Measurements from ENCODE around the gene ACRV1.

DNA sequence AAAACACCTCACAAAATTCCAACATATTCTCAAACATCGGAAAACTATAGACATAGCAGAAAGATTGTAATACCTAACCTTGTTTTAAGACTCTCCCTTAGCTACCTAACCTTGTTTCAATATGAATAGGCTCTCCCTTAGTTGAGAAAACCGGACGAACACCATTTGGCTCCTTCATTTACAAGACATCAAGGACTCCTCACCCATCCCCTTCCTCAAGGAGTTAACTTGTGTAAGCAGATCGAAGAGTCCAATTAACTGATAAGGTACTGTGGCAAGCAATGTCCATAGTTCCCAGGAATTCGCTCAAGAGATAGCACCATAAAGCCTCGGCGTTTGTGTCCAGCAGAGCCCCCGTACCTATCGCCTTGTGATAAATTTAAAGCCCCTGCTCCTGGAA lies 4.6 kb upstream of the ACRV1 start:
- TF ChIP-seq, protein P1, sequence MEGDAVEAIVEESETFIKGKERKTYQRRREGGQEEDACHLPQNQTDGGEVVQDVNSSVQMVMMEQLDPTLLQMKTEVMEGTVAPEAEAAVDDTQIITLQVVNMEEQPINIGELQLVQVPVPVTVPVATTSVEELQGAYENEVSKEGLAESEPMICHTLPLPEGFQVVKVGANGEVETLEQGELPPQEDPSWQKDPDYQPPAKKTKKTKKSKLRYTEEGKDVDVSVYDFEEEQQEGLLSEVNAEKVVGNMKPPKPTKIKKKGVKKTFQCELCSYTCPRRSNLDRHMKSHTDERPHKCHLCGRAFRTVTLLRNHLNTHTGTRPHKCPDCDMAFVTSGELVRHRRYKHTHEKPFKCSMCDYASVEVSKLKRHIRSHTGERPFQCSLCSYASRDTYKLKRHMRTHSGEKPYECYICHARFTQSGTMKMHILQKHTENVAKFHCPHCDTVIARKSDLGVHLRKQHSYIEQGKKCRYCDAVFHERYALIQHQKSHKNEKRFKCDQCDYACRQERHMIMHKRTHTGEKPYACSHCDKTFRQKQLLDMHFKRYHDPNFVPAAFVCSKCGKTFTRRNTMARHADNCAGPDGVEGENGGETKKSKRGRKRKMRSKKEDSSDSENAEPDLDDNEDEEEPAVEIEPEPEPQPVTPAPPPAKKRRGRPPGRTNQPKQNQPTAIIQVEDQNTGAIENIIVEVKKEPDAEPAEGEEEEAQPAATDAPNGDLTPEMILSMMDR (IDR thresholded peaks at IDR 0.05; ENCODE audit: low read depth, low read length) = no peak
- no peak for TF ChIP-seq EZH2phosphoT487 (IDR thresholded peaks at IDR 0.05; ENCODE audit: low read depth)
